NCI-H82 (cell line): ENCODE results near the gene TBXAS1.
"Not testable (repeated sequence)": the region's sequence is repeated elsewhere in the genome, so short reads cannot be mapped to it uniquely, and the experiment has no call there.

Experiments used
- DNase-seq: peaks from one replicate; lab custom pipeline; 2025; lab: John Stamatoyannopoulos, UW

TBXAS1 gene

DNA sequence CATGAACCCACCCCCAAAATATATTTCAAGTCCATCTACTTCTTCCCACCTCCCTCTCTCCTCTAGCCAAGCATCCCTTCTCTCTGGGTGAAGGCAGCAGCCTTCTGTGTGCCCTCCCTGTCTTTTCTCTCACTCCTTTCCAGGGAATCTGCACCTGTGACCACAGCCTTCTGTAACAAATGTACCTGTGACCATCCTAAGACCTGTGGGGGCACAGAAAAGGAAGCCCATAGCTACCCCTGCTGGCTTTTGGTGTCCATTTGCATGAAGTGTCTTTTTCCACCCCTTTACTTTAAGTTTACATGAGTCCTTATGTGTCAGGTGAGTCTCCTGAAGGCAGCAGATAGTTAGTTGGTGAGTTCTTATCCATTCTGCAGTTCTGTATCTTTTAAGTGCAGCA, 2.0 kb upstream of the TBXAS1 start:
- no peak for DNase-seq

DNA sequence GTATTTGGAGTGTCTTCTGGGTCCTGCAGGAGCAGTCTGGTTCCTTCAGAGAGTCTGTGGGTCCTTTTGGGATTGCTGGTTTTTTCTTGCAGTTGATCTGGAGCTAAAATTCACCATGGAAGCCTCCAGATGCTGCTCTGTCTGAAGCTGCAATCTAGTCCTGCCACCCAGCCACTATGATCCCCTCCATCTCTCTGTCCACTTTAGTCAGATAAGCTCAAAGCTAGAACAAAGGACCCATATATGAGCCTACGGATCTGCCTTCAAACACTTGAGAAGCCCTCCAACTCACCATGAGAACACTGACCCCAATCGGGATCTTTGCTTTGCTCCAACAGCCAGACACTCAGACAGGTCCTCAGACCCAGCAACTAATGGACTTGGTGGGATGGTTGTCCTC, 618 bp upstream of the TBXAS1 start:
- no peak for DNase-seq

DNA sequence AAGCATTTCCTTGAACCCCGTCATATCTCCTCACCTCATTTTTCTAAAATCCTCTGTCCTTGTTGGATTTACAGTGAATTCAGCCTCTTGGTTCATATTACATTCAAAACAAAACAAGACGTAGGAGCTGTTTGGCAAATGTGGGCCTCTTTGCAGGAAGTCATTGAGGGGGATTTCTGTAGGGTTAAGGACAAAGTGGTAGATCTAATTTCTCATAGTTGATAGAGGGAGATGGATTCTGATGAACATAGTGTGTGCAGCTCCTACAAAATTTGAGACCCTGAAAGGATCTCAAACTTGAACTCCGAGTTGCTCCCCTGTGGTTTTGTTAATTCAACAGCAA, 682 bp downstream of the TBXAS1 start:
- no peak for DNase-seq

DNA sequence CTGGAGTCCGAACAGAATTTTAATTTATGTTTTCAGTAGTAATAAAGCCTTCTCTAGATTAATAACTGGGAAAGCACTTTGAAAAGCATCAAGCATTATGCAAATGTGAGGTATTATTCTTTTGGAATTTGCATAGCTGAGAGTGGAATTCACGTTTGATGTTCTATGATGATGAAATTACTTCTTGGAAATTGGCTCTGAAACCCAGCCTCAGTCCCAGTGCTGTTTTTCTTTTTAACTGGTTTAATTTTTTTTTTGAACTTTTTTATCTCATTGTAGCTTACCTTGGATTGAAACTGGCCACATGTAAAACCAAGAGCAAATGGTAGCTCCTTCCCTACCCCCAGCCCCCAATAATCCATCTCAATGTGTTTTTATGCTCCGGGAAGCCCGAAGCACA, 1.2 kb downstream of the TBXAS1 start:
- no peak for DNase-seq

DNA sequence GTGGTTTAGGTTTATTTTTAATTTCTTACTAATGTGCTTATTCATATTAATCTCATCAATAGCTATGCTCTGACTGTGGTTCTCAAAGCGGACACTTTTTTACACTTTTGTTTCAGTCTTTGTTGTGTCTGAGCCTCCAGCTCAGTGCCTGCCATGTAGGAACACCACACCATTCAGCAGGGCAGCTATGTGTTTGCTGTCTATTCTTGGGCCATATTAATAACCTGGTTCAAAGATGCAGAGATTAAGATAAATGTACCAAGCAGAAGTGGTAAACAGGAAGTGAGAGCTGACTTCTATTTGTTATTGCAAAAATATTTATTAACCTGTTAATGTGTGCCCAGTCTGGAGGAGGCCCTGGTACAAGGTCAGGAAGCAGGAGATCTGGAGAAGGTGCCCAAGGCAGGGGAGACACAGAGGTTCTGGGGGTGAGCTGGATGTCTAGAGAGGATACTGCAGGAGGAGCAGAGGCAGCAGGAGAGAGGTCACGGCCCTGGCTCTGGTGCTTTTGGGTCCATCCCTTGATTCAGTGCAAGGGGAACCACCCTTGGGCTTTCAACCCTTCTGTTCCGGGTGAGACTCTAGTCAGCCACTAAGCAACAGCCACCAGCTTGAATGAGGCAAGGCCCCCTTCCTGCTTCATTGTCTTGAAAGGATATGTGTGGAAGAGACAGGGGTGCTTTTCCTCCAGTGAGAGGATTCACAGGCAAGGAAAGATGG, 1.9 kb downstream of the TBXAS1 start:
- DNase-seq: no peak

GRCh38 chr7:139835848-139836247, 6.8 kb downstream of the TBXAS1 start:
- not testable (repeated sequence) for DNase-seq

- DNase-seq: not testable (repeated sequence)
These were observed 8.2 kb downstream of the TBXAS1 start for GRCh38 chr7:139837291-139837690.

GRCh38 chr7:139838276-139838675, 9.2 kb downstream of the TBXAS1 start:
- DNase-seq: no peak

- peak; percentile 55 for DNase-seq
These were observed 9.8 kb downstream of the TBXAS1 start for GRCh38 chr7:139838876-139839275.

DNA sequence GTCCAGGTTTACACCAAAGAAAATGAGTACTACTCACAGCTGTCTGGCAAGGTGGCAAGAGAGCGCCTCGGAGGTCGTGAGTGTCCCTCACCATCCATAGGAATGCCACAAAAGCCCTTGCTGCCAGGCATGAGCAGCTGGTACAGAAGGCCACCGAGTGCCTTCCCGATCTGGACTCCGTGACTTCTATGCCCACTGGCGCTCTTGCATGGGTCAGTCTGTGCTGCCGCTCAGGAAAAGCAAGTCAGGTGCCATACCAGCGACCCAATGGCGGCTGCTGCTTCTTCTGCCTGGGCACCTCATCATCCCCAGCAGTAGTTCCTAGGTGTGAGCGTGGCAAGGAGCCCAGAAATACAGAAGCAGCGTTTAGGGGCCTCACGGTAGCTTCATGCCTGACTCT, 11.7 kb downstream of the TBXAS1 start:
- DNase-seq: no peak

- no peak for DNase-seq
These were observed 13.5 kb downstream of the TBXAS1 start for GRCh38 chr7:139842401-139843210.

- not testable (repeated sequence) for DNase-seq
These were observed 14.1 kb downstream of the TBXAS1 start for GRCh38 chr7:139843211-139843537.

DNA sequence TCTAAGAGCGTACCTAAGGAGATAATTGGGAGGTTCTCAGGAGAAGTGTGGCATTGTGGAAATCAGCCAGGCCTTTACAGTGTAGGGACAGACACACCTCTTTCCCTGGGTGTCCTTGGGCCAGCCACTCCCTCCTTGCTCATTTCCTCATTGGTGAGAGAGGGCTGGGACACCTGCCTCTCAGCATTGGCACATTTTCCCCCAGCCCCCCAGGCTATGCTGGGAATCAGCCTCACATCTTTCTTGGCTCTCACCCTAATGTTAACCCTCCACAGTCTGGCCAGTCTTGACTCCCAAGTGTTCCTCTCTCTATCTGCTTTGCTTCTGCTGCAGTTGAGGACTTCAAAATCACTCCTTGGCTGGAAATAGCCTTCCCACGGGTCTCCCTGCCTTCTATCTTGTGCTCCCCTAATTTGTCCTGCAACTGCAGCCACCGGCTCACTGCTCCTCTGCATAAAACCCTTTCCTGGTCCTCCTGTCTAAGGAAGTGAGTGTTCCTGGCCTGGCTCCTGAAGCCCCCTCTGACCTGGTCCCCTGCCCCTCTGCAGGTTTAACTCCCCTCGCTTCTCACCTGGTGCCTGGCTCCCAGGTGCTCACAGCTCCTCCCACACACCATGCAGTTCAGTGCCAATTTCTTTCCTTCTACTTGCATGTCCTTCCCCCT, 15.8 kb downstream of the TBXAS1 start:
- no peak for DNase-seq

- DNase-seq: no peak
These were observed 16.4 kb downstream of the TBXAS1 start for GRCh38 chr7:139845443-139845805.

GRCh38 chr7:139846297-139846696, 17.2 kb downstream of the TBXAS1 start:
- no peak for DNase-seq

DNA sequence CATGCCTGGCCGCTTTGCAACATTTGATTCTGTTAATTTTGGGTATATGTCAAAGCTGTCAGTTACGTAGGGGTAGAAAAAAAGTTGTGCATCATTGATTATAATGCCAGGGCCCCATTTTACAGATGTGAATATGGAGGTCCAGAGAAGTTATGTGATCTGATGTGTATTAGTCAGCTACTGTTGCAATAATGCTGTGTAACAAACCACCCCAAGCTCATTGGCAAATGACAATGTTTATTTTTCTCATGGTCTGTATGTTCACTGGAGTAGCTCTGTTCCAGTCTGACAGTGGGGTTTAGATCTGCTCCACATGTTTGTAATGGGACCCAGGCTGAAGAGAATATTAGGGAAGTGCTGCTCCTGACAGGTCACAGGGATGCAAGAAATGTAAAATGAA, 19.2 kb downstream of the TBXAS1 start:
- DNase-seq: no peak

- no peak for DNase-seq
These were observed 21.8 kb downstream of the TBXAS1 start for GRCh38 chr7:139850906-139851305.

DNA sequence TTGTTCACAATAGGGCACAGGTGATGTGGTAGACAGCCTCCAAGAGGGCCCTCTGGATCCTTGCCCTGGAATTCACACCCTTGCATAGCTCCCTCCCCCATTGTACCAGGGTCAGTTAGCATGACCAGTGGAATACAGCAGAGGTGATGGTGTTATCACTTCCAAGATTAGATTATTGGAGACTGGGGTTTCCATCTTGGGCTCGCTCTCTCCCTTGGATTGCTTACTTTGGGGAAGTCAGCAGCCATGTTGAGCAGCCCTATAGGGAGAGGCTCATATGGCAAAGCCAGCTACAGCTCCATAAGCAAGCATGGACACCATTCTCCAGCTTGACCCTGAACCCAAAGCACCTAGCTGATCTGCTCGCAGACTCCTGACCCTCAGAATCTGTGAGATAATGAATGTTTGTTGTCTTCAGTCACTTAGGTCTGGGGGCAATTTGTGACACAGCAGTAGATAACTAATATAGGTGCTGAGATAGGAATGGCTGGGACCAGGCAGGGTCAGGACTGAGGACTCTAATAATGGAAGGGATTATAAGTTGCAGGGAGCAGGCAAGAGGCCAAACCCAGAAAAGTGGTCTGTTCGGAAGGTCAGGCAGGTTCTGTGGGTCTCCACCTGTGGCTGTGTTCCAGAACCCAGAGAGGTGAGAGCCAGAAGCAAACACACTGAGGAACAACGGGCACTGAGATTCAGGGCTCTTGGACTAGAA, 22.9 kb downstream of the TBXAS1 start:
- DNase-seq: no peak

GRCh38 chr7:139852482-139852845, 23.4 kb downstream of the TBXAS1 start:
- no peak for DNase-seq

DNA sequence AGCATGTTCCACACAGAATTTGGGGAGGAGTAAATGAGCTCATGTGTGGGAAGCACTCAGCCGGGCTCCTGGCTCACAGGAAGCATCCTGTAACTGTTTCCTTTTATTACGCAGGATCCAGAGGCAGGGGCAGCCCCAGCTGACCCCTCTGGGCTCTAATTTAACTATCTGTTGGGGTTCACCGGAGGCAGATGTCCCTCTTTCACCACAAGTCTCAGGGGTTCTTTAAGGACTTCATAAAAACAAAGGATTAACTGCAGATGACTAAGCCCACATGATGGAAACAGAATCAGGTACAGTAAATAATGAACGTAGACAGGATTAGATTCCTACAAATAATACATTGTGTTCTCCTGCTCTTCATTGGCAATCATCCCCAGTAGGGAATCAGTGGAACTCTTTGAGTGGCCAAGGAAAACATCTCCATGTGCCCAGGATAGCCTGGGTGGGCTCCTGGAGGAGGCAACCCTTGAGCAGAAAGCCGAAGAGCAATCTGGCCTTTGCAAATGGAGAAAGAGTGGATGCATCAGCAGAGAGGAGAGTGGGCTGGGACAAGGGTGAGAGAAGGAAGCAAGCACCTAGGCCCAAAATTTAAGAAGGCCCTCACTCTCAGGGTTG, 24.6 kb downstream of the TBXAS1 start:
- peak; percentile 74 for DNase-seq

GRCh38 chr7:139854124-139854511, 25.1 kb downstream of the TBXAS1 start:
- DNase-seq: no peak

GRCh38 chr7:139854803-139855497, 25.9 kb downstream of the TBXAS1 start:
- no peak for DNase-seq
